ENCODE results near the gene FBLN5.
"Not testable (repeated sequence)": the region's sequence is repeated elsewhere in the genome, so short reads cannot be mapped to it uniquely, and the experiment has no call there.

The FBLN5 gene

DNA sequence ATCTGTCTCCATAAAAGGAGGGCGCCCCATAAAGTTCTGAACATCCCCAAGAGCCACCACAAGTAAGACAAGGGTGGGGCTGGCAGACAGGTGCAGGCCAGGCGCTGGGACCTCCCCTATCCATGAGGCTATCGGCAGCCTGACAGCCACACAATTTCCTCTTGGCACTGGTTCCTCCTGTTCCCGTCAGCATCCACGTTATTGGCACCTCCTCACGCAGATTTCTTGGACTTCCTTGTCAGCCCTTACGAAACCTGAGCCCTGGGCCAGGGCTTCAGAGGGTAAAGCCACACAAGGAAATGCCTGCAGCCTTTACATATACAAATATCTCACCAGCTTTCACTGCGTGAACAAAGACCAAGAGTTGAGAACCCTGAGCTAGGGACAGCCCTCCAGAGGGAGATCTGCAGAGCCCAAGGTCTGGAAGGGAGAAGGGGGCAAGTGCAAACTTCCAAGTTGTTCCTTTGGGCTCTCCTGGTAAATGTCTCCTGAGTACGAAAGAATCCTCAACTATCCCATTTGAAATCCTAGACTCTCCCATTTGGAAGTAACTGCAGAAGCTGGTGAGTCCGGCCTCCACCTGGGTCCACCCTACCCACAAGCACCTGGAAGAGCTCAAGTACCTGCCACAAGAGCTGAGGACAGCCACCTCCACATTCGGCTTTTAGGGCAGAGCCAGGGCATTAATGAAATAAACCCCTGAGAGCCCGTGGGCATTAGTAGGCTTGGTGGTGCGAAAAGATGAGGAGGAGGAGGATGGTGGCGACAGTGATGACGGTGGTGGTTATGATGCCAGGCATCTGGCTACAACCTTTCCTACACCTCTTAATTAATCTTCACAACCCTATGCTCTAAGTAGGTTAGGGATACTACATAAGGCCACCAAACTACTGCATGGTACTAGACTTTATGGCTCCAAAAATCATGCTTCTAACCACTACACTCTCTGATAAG, 74.7 kb downstream of the FBLN5 start:
- H2BK12ac ChIP-seq (ENCODE audit: low read length): no peak overlapping the region
- no peak overlapping the region for H3K27ac ChIP-seq (replicated peaks; ENCODE audit: low read length)
- no peaks in the 10 kb centered on the region for H3K79me1 ChIP-seq (ENCODE audit: low read depth, low read length)
- no peak overlapping the region for H3K4me3 ChIP-seq (ENCODE audit: low read length in 2 of 2)
- no CpG with 5 or more reads among the region's 15 CpGs for WGBS, 2 donors (ENCODE audit: extremely low coverage in 2 of 2, insufficient read length in 2 of 2, insufficient replicate concordance in 1 of 2)
- H2AFZ ChIP-seq (ENCODE audit: low read length): no peak overlapping the region
- H3K18ac ChIP-seq (ENCODE audit: low read length): no peak overlapping the region
- H4K8ac ChIP-seq (ENCODE audit: low read depth, low read length): no peak overlapping the region
- no peak overlapping the region for H3K4me2 ChIP-seq (ENCODE audit: insufficient read depth, low read length, poor library complexity, severe bottlenecking)
- no peak overlapping the region for H2BK5ac ChIP-seq (ENCODE audit: low read length)
- H2BK15ac ChIP-seq (ENCODE audit: low read length): no peak overlapping the region
- no peak overlapping the region for H3K23ac ChIP-seq (ENCODE audit: low read depth, low read length, poor library complexity)
- DNase-seq (ENCODE audit: low spot score): no peak
- no peak overlapping the region for H2BK120ac ChIP-seq (ENCODE audit: low read depth, low read length)
- peaks cover 0 to 8% (median 0%) of the 10 kb centered on the region in 3 experiments for H3K27me3 ChIP-seq (ENCODE audit: control insufficient read depth in 3 of 3, insufficient read depth in 3 of 3, low read depth in 1 of 3, low read length in 3 of 3)
- no peak overlapping the region for H4K91ac ChIP-seq (ENCODE audit: low read depth, low read length, poor library complexity)
- H3K4ac ChIP-seq (ENCODE audit: low read length): no peak overlapping the region
- H3K9ac ChIP-seq (ENCODE audit: low read depth, low read length, poor library complexity): no peak overlapping the region
- no peak overlapping the region for H3K14ac ChIP-seq (ENCODE audit: low read length)
- H3K4me1 ChIP-seq (ENCODE audit: control insufficient read depth in 2 of 2, insufficient read depth in 1 of 2, low read depth in 1 of 2, low read length in 2 of 2): no peaks in the 10 kb centered on the region
- H3K36me3 ChIP-seq (replicated peaks in 1 of 2; ENCODE audit: control insufficient read depth in 2 of 2, insufficient read depth in 2 of 2, low read length in 2 of 2): no peaks in the 10 kb centered on the region
- H3K9me3 ChIP-seq (replicated peaks in 1 of 2; ENCODE audit: control insufficient read depth in 2 of 2, insufficient read depth in 1 of 2, low read depth in 1 of 2, low read length in 2 of 2): no peaks in the 10 kb centered on the region
- peak overlapping the region; percentile 18 for H2AK5ac ChIP-seq (ENCODE audit: low read depth, low read length)

DNA sequence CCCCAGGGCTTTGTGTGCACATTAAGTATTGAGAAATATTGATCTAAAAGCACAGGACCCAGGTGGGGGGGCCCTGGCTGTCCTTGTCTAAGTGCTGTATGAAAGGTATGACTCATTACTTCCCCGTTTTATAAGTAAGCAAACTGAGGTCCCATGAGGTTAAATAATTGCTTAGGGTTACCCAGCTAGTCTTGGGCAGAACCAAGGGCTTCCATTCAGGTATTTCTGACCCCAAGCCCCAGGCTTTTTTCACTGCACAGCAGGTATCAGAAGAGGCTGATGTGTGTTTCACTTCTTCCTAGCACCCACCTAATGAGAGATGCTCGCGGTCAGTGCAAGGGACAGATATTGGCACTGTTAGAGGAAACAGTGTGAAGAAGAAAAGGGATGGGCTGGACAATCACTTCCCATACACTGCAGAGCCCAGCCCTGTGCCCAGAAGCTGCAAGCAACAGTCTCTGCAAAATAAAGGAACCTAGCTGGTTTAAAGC, 75.4 kb downstream of the FBLN5 start:
- Histone ChIP-seq H2BK5ac (ENCODE audit: low read length) (no peak overlapping the region), H3K4me1 (ENCODE audit: control insufficient read depth in 2 of 2, insufficient read depth in 1 of 2, low read depth in 1 of 2, low read length in 2 of 2) (no peaks in the 10 kb centered on the region), H2BK15ac (ENCODE audit: low read length) (no peak overlapping the region), H3K9ac (ENCODE audit: low read depth, low read length, poor library complexity) (no peak overlapping the region), H3K18ac (ENCODE audit: low read length) (no peak overlapping the region), H2BK12ac (ENCODE audit: low read length) (no peak overlapping the region), H3K23ac (ENCODE audit: low read depth, low read length, poor library complexity) (no peak overlapping the region), H2AFZ (ENCODE audit: low read length) (no peak overlapping the region), H3K9me3 (replicated peaks in 1 of 2; ENCODE audit: control insufficient read depth in 2 of 2, insufficient read depth in 1 of 2, low read depth in 1 of 2, low read length in 2 of 2) (no peaks in the 10 kb centered on the region), H3K27me3 (ENCODE audit: control insufficient read depth in 3 of 3, insufficient read depth in 3 of 3, low read depth in 1 of 3, low read length in 3 of 3) (peaks cover 0 to 8% (median 0%) of the 10 kb centered on the region in 3 experiments), H3K4me2 (ENCODE audit: insufficient read depth, low read length, poor library complexity, severe bottlenecking) (no peak overlapping the region), H3K79me1 (ENCODE audit: low read depth, low read length) (no peaks in the 10 kb centered on the region), H3K27ac (replicated peaks; ENCODE audit: low read length) (no peak overlapping the region), H3K14ac (ENCODE audit: low read length) (no peak overlapping the region), H4K91ac (ENCODE audit: low read depth, low read length, poor library complexity) (no peak overlapping the region), H4K8ac (ENCODE audit: low read depth, low read length) (no peak overlapping the region), H2BK120ac (ENCODE audit: low read depth, low read length) (no peak overlapping the region), H2AK5ac (ENCODE audit: low read depth, low read length) (peak overlapping the region; percentile 18), H3K4me3 (ENCODE audit: low read length in 2 of 2) (no peak overlapping the region), H3K4ac (ENCODE audit: low read length) (no peak overlapping the region), H3K36me3 (replicated peaks in 1 of 2; ENCODE audit: control insufficient read depth in 2 of 2, insufficient read depth in 2 of 2, low read length in 2 of 2) (no peaks in the 10 kb centered on the region)
- no peak for DNase-seq (ENCODE audit: low spot score)
- WGBS, 2 donors (ENCODE audit: extremely low coverage in 2 of 2, insufficient read length in 2 of 2, insufficient replicate concordance in 1 of 2): no CpG with 5 or more reads among the region's 3 CpGs

DNA sequence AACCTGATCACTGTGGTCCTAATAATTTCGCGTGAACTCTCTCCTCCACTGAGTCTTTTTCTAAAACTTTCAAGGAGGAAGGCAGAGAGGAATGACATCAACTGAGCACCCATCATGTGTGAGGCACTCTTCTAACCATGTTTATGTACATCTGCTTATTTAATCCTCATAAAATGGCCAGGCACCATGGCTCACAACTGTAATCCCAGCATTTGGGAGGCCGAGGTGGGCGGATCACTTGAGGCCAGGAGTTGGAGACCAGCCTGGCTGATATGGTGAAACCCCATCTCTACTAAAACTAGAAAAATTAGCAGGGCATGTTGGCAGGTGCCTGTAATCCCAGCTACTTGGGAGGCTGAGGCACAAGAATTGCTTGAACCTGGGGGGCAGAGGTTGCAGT, 76.1 kb downstream of the FBLN5 start:
- H3K23ac ChIP-seq (ENCODE audit: low read depth, low read length, poor library complexity); H3K79me1 ChIP-seq (ENCODE audit: low read depth, low read length); H2AK5ac ChIP-seq (ENCODE audit: low read depth, low read length); H3K4me3 ChIP-seq (ENCODE audit: low read length in 2 of 2); H4K8ac ChIP-seq (ENCODE audit: low read depth, low read length); H3K4me2 ChIP-seq (ENCODE audit: insufficient read depth, low read length, poor library complexity, severe bottlenecking); H2BK120ac ChIP-seq (ENCODE audit: low read depth, low read length); H3K9ac ChIP-seq (ENCODE audit: low read depth, low read length, poor library complexity); H3K18ac ChIP-seq (ENCODE audit: low read length); H3K27me3 ChIP-seq (ENCODE audit: control insufficient read depth in 3 of 3, insufficient read depth in 3 of 3, low read depth in 1 of 3, low read length in 3 of 3); H3K36me3 ChIP-seq (replicated peaks in 1 of 2; ENCODE audit: control insufficient read depth in 2 of 2, insufficient read depth in 2 of 2, low read length in 2 of 2); H2BK12ac ChIP-seq (ENCODE audit: low read length); H4K91ac ChIP-seq (ENCODE audit: low read depth, low read length, poor library complexity); DNase-seq (ENCODE audit: low spot score); H3K9me3 ChIP-seq (replicated peaks in 1 of 2; ENCODE audit: control insufficient read depth in 2 of 2, insufficient read depth in 1 of 2, low read depth in 1 of 2, low read length in 2 of 2); H3K4me1 ChIP-seq (ENCODE audit: control insufficient read depth in 2 of 2, insufficient read depth in 1 of 2, low read depth in 1 of 2, low read length in 2 of 2); H2AFZ ChIP-seq (ENCODE audit: low read length); H3K14ac ChIP-seq (ENCODE audit: low read length); H2BK5ac ChIP-seq (ENCODE audit: low read length); H3K4ac ChIP-seq (ENCODE audit: low read length); H2BK15ac ChIP-seq (ENCODE audit: low read length); H3K27ac ChIP-seq (replicated peaks; ENCODE audit: low read length): not testable (repeated sequence)
- no CpG with 5 or more reads among the region's 4 CpGs for WGBS, 2 donors (ENCODE audit: extremely low coverage in 2 of 2, insufficient read length in 2 of 2, insufficient replicate concordance in 1 of 2)

DNA sequence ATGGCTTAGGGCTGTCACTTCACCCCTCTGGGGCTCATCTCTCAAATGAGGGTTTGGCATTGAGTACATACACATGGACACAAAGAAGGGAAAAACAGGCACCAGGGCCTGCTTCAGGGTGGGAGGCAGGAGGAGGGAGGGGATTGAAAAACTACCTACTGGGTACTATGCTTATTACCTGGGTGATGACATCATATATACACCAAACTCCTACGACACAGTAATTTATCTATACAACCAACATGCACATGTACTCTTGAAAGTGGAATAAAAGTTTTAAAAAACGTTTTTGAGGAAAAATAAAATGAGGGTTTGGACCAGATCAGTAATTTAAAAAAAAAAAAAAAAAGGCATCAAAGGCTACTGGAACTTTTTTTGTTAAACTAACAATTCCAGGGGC, 76.6 kb downstream of the FBLN5 start:
- H3K36me3 ChIP-seq (replicated peaks in 1 of 2; ENCODE audit: control insufficient read depth in 2 of 2, insufficient read depth in 2 of 2, low read length in 2 of 2): no peaks in the 10 kb centered on the region

More for the DNA sequence above, 76.6 kb downstream of the FBLN5 start:
- no peaks in the 10 kb centered on the region for H3K79me1 ChIP-seq (ENCODE audit: low read depth, low read length)
- H2AFZ ChIP-seq (ENCODE audit: low read length): no peak overlapping the region
- no peak overlapping the region for H2BK5ac ChIP-seq (ENCODE audit: low read length)
- H3K14ac ChIP-seq (ENCODE audit: low read length): no peak overlapping the region
- no peak overlapping the region for H2AK5ac ChIP-seq (ENCODE audit: low read depth, low read length)
- no peak overlapping the region for H2BK120ac ChIP-seq (ENCODE audit: low read depth, low read length)
- H2BK15ac ChIP-seq (ENCODE audit: low read length): no peak overlapping the region
- no peak overlapping the region for H3K4ac ChIP-seq (ENCODE audit: low read length)
- no peak overlapping the region for H4K91ac ChIP-seq (ENCODE audit: low read depth, low read length, poor library complexity)
- H3K18ac ChIP-seq (ENCODE audit: low read length): no peak overlapping the region
- no peak overlapping the region for H3K23ac ChIP-seq (ENCODE audit: low read depth, low read length, poor library complexity)
- no CpG with 5 or more reads among the region's 2 CpGs for WGBS, 2 donors (ENCODE audit: extremely low coverage in 2 of 2, insufficient read length in 2 of 2, insufficient replicate concordance in 1 of 2)
- H3K4me3 ChIP-seq (ENCODE audit: low read length in 2 of 2): no peak overlapping the region
- H3K9me3 ChIP-seq (replicated peaks in 1 of 2; ENCODE audit: control insufficient read depth in 2 of 2, insufficient read depth in 1 of 2, low read depth in 1 of 2, low read length in 2 of 2): no peaks in the 10 kb centered on the region
- peaks cover 0 to 8% (median 0%) of the 10 kb centered on the region in 3 experiments for H3K27me3 ChIP-seq (ENCODE audit: control insufficient read depth in 3 of 3, insufficient read depth in 3 of 3, low read depth in 1 of 3, low read length in 3 of 3)
- no peak overlapping the region for H2BK12ac ChIP-seq (ENCODE audit: low read length)
- no peak overlapping the region for H3K9ac ChIP-seq (ENCODE audit: low read depth, low read length, poor library complexity)
- no peak for DNase-seq (ENCODE audit: low spot score)
- H4K8ac ChIP-seq (ENCODE audit: low read depth, low read length): no peak overlapping the region
- no peak overlapping the region for H3K27ac ChIP-seq (replicated peaks; ENCODE audit: low read length)
- no peak overlapping the region for H3K4me2 ChIP-seq (ENCODE audit: insufficient read depth, low read length, poor library complexity, severe bottlenecking)
- H3K4me1 ChIP-seq (ENCODE audit: control insufficient read depth in 2 of 2, insufficient read depth in 1 of 2, low read depth in 1 of 2, low read length in 2 of 2): no peaks in the 10 kb centered on the region

Measured in neuronal stem cell (in vitro differentiated cells).